GM12878 (cell line): Measurements from ENCODE around the gene STARD13. TPM values are rescaled to one million over a fixed set of nuclear protein-coding genes. Genes with fewer than 3 reads are reported as not detected.

Experiments used
- ATAC-seq: fragments of 200-7000 bp; cut with Tn5 transposase; 3 replicates; pipeline ENCODE4 v1.9.1; 2020; ENCODE audit warnings: mild to moderate bottlenecking, moderate library complexity
- BruUV-seq: library from RNA; stranded (reverse); fragments of 400-500 nt; replicated peaks from 2 replicates; lab custom pipeline; 2021; lab: Mats Ljungman, UMichigan
- CTCF ChIA-PET: fragments of 300-600 bp; sonication (Branson Sonifier 250); formaldehyde crosslinking; extraction: SDS; loops from one replicate; lab custom pipeline; 2021; ENCODE audit warnings: inconsistent platforms; lab: Yijun Ruan, JAX
- POLR2A ChIA-PET: fragments of 350-600 bp; formaldehyde crosslinking; extraction: SDS; loops from one replicate; lab custom pipeline; 2021; ENCODE audit warnings: inconsistent platforms; lab: Charles Lee
- RAD21 ChIA-PET: fragments of 300-600 bp; sonication (Branson Sonifier 250); formaldehyde crosslinking; loops from one replicate; lab custom pipeline; 2023; ENCODE audit warnings: antibody characterized with exemption; ENCODE audit not compliant: unreplicated experiment; lab: Charles Lee
- SMC1A ChIA-PET: fragments of 300-600 bp; sonication (Branson Sonifier 250); formaldehyde crosslinking; loops from one replicate; lab custom pipeline; 2023; ENCODE audit not compliant: unreplicated experiment, uncharacterized antibody; lab: Charles Lee
- DNase-seq: peaks from one replicate; pipeline ENCODE4 v3.0.0-alpha.2; 2011; ENCODE audit warnings: low read depth, low spot score
- FAIRE-seq: peaks from 3 replicates; lab custom pipeline; 2011; peaks lifted over from hg19 to GRCh38; lab: Jason Lieb, UNC
- H2AFZ ChIP-seq: 2 replicates; pipeline ENCODE4 v1.6.0; 2011; ENCODE audit warnings: low read depth, low read length, control low read depth; ENCODE audit not compliant: control insufficient read depth
- H3K27ac ChIP-seq: 2 replicates; pipeline ENCODE4 v1.5.1; 2011; ENCODE audit warnings: control low read depth; ENCODE audit not compliant: control insufficient read depth, insufficient read depth
- H3K27me3 ChIP-seq, 2 experiments: replicated peaks in 1 of 2; 2 replicates each; pipeline versions ENCODE4 v1.6.0 to v1.6.1; 2011; ENCODE audit warnings: low read length in 1 of 2; ENCODE audit not compliant: control insufficient read depth in 2 of 2, insufficient read depth in 2 of 2
- H3K36me3 ChIP-seq, 2 experiments: 2 replicates each; pipeline ENCODE4 v1.5.1; 2011; ENCODE audit warnings: low read length in 1 of 2; ENCODE audit not compliant: control insufficient read depth in 2 of 2, insufficient read depth in 2 of 2
- H3K4me1 ChIP-seq: 2 replicates; pipeline ENCODE4 v1.6.1; 2011; ENCODE audit warnings: mild to moderate bottlenecking, low read length, moderate library complexity, mixed read lengths; ENCODE audit not compliant: control insufficient read depth, insufficient read depth
- H3K4me2 ChIP-seq: 2 replicates; pipeline ENCODE4 v1.6.0; 2011; ENCODE audit warnings: control low read depth; ENCODE audit not compliant: control insufficient read depth, insufficient read depth
- H3K4me3 ChIP-seq: fragments of 200-600 bp; sonication (generic); 2 replicates; pipeline ENCODE4 v1.5.1; 2016
- H3K79me2 ChIP-seq: 2 replicates; pipeline ENCODE4 v1.6.0; 2011; ENCODE audit warnings: low read length; ENCODE audit not compliant: control insufficient read depth, insufficient read depth
- H3K9ac ChIP-seq: 2 replicates; pipeline ENCODE4 v1.8.0; 2011; ENCODE audit warnings: low read length, control low read depth, mixed read lengths; ENCODE audit not compliant: control insufficient read depth, insufficient read depth
- H3K9me3 ChIP-seq: replicated peaks from 3 replicates; pipeline ENCODE4 v1.5.1; 2011; ENCODE audit warnings: mild to moderate bottlenecking, low read length; ENCODE audit not compliant: control insufficient read depth, insufficient read depth
- H4K20me1 ChIP-seq: 2 replicates; pipeline ENCODE4 v1.6.0; 2011; ENCODE audit not compliant: control insufficient read depth, insufficient read depth
- ATF7 ChIP-seq: fragments of 450-650 bp; IDR thresholded peaks from 2 replicates; pipeline ENCODE4 v1.6.1; 2016; ENCODE audit warnings: low read depth, mild to moderate bottlenecking
- FOXM1 ChIP-seq: IDR thresholded peaks from 2 replicates; pipeline ENCODE4 v1.6.1; 2012; ENCODE audit warnings: low read depth, mild to moderate bottlenecking, inconsistent platforms, low read length, moderate library complexity
- MYB ChIP-seq: fragments of 150-350 bp; IDR thresholded peaks from 2 replicates; pipeline ENCODE4 v1.6.1; 2014; ENCODE audit warnings: mild to moderate bottlenecking, low read depth, low read length, borderline replicate concordance
- NRF1 ChIP-seq: conservative IDR thresholded peaks from 2 replicates; pipeline ENCODE4 v1.6.1; 2011; ENCODE audit warnings: mild to moderate bottlenecking, low read depth, low read length, improper control_type of control experiment
- RAD21 ChIP-seq: IDR thresholded peaks from 2 replicates; pipeline ENCODE4 v1.6.1; 2011; ENCODE audit warnings: mild to moderate bottlenecking, low read depth, low read length, moderate library complexity; ENCODE audit not compliant: insufficient read depth
- SRF ChIP-seq, 2 experiments: IDR thresholded peaks; 2 replicates each; pipeline ENCODE4 v1.6.1; 2011; ENCODE audit warnings: low read depth in 2 of 2, low read length in 2 of 2, mild to moderate bottlenecking in 1 of 2, moderate library complexity in 1 of 2
- TARDBP ChIP-seq: IDR thresholded peaks from 2 replicates; pipeline ENCODE4 v1.6.1; 2016; ENCODE audit warnings: borderline replicate concordance
- TCF3 ChIP-seq: IDR thresholded peaks from 2 replicates; pipeline ENCODE4 v1.6.1; 2012; ENCODE audit warnings: low read depth, mild to moderate bottlenecking, low read length, borderline replicate concordance; ENCODE audit not compliant: insufficient read depth
- WRNIP1 ChIP-seq: IDR thresholded peaks from 2 replicates; pipeline ENCODE4 v1.6.1; 2011; ENCODE audit warnings: low read depth, low read length, improper control_type of control experiment, borderline replicate concordance
- ZZZ3 ChIP-seq: IDR thresholded peaks from 2 replicates; pipeline ENCODE4 v1.6.1; 2011; ENCODE audit warnings: low read depth; ENCODE audit not compliant: control insufficient read depth, insufficient read length
- WGBS: methylation state at CpG from one replicate; pipeline ENCODE4 v1.1.6; 2016; ENCODE audit warnings: low lambda C conversion rate; ENCODE audit not compliant: insufficient replicate concordance, insufficient coverage; ENCODE audit errors: missing lambda C conversion rate; 5-methylcytosine and 5-hydroxymethylcytosine counted together
- in situ Hi-C: fragments of 300-500 bp; cut with MboI; formaldehyde crosslinking; loops from 9 replicates; pipeline ENCODE4 v1.14.3; 2018; ENCODE audit warnings: mixed read lengths
- intact Hi-C: fragments of 100-400 bp; cut with micrococcal nuclease; formaldehyde crosslinking; loops from one replicate; pipeline ENCODE4 v1.14.2; 2022; ENCODE audit not compliant: unreplicated experiment
- polyA plus RNA-seq, 11 experiments: library from polyadenylated mRNA; depleted of rRNA in 4 of 11; unstranded in 6 of 11; stranded (reverse) in 5 of 11; fragments of >200 nt; fragmentation: Nextera tagmentation in 4 of 11; fragmentation: Illumina TruSeq in 1 of 11; extraction: Ambion mirVana in 4 of 11; extraction: Trizol in 1 of 11; gene quantifications; 1 replicate in 1 of 11; 2 replicates in 10 of 11; pipeline versions ENCODE4 v1.2.1 to v1.2.3, GENCODE V29; 2011 to 2016; ENCODE audit warnings: inconsistent platforms in 2 of 11, missing spikeins in 2 of 11, low read depth in 1 of 11
- total RNA-seq, 4 experiments: library from RNA; depleted of rRNA in 3 of 4; stranded (reverse); fragments of >200 nt in 3 of 4; fragmentation: Illumina TruSeq in 1 of 4; extraction: Trizol in 1 of 4; gene quantifications; 2 replicates each; pipeline versions ENCODE4 v1.2.1 to v1.2.3, GENCODE V29; 2013 to 2021
- TF ChIP-seq, protein P1 (sequence below): fragments of 450-650 bp; formaldehyde crosslinking; IDR thresholded peaks from 2 replicates; pipeline ENCODE4 v1.4.0; 2022; ENCODE audit warnings: mild to moderate bottlenecking, moderate library complexity
- TF ChIP-seq, protein P2 (sequence below): IDR thresholded peaks from 2 replicates; pipeline ENCODE4 v1.6.1; 2011; ENCODE audit warnings: borderline replicate concordance, low read depth, mild to moderate bottlenecking, moderate library complexity, low read length; ENCODE audit not compliant: insufficient read depth, poor library complexity, severe bottlenecking
- TF ChIP-seq, protein P3 (sequence below): fragments of 450-650 bp; IDR thresholded peaks from 2 replicates; pipeline ENCODE4 v1.6.1; 2014; ENCODE audit warnings: mild to moderate bottlenecking
- TF ChIP-seq, protein P4 (sequence below): fragments of 450-650 bp; IDR thresholded peaks from 2 replicates; pipeline ENCODE4 v1.6.1; 2017; ENCODE audit warnings: low read depth, mild to moderate bottlenecking, moderate library complexity

The STARD13 gene
- total and polyA plus RNA-seq, 10 of the 15 experiments (the other 5 are each of a cell fraction or from before 2014, with no cell fraction given): 4.0 to 41.6 (median 10.1) TPM

DNA sequence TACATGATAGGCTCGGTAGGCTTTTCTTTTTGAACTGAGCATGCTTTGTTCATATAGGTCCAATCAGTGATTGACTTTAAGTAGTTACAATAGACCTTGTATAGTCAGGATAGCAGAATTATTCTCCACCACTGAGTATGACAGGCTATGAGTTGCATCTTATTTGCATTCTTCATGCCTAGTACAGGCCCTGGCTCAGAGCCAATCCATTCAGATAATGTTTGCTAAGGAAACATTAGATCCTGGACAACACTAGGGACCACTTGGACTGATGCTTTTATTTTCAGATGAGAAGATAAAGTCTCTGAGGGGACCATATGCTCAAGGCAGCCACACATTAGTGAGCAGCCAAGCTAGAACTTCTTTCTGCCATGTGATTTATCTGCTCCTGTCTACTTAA, 135.4 kb downstream of the STARD13 start:
- WGBS: 91% methylated on average over 1 of the region's 1 CpG
- Histone ChIP-seq H3K4me3 (no peak overlapping the region), H3K79me2 (peaks cover 7% of the 10 kb centered on the region), H3K27ac (peak overlapping the region; percentile 98), H3K4me2 (peak overlapping the region; percentile 65; the same call in 1 of the 2 replicates), H3K9me3 (peaks cover 16% of the 10 kb centered on the region), H3K36me3 (peaks cover 4 to 7% of the 10 kb centered on the region in 2 experiments; a peak in 3 of 4 replicates), H3K4me1 (peaks cover 49% of the 10 kb centered on the region), H3K9ac (peak overlapping the region; percentile 51; the same call in 1 of the 2 replicates), H2AFZ (peak overlapping the region; percentile 9; the same call in 1 of the 2 replicates), H4K20me1 (no peaks in the 10 kb centered on the region), H3K27me3 (no peaks in the 10 kb centered on the region)
- intact Hi-C loops: no loop called here
- FAIRE-seq (no peak), ATAC-seq (peak; percentile 2), DNase-seq (no peak)
- RAD21 ChIA-PET: interaction anchor here (0.9 to 9.9 kb wide), 12 partner anchors 11 to 388 kb away, joined by 3 to 231 read pairs (median 9); no protein-coding TSS in a partner anchor
- SMC1A ChIA-PET: interaction anchor here (0.9 to 20.2 kb wide), 11 partner anchors 10 to 573 kb away, joined by 3 to 832 read pairs (median 7); no protein-coding TSS in a partner anchor
- POLR2A ChIA-PET: interaction anchor here (0.7 to 12.2 kb wide), 6 partner anchors 10 to 46 kb away, joined by 3 to 343 read pairs (median 9); no protein-coding TSS in a partner anchor
- BruUV-seq: no TSS peak
- CTCF ChIA-PET: interaction anchor here (1.0 to 5.5 kb wide), 8 partner anchors 15 to 133 kb away, joined by 3 to 36 read pairs (median 5); no protein-coding TSS in a partner anchor
- in situ Hi-C loops: no loop called here
- TF ChIP-seq ZZZ3 (no peak), FOXM1 (no peak), MYB (no peak), NRF1 (no peak), RAD21 (no peak), TCF3 (no peak), TARDBP (no peak), WRNIP1 (no peak), ATF7 (no peak), SRF (IDR thresholded peaks at IDR 0.05; ENCODE audit: low read depth in 2 of 2, low read length in 2 of 2) (no peak)
- TF ChIP-seq, protein P1, sequence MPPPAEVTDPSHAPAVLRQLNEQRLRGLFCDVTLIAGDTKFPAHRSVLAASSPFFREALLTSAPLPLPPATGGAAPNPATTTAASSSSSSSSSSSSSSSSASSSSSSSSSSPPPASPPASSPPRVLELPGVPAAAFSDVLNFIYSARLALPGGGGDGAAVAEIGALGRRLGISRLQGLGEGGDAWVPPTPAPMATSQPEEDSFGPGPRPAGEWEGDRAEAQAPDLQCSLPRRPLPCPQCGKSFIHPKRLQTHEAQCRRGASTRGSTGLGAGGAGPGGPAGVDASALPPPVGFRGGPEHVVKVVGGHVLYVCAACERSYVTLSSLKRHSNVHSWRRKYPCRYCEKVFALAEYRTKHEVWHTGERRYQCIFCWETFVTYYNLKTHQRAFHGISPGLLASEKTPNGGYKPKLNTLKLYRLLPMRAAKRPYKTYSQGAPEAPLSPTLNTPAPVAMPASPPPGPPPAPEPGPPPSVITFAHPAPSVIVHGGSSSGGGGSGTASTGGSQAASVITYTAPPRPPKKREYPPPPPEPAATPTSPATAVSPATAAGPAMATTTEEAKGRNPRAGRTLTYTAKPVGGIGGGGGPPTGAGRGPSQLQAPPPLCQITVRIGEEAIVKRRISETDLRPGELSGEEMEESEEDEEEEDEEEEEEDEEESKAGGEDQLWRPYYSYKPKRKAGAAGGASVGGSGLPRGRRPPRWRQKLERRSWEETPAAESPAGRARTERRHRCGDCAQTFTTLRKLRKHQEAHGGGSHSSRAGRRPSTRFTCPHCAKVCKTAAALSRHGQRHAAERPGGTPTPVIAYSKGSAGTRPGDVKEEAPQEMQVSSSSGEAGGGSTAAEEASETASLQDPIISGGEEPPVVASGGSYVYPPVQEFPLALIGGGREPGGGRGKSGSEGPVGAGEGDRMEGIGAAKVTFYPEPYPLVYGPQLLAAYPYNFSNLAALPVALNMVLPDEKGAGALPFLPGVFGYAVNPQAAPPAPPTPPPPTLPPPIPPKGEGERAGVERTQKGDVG: no peak
- TF ChIP-seq, protein P2, sequence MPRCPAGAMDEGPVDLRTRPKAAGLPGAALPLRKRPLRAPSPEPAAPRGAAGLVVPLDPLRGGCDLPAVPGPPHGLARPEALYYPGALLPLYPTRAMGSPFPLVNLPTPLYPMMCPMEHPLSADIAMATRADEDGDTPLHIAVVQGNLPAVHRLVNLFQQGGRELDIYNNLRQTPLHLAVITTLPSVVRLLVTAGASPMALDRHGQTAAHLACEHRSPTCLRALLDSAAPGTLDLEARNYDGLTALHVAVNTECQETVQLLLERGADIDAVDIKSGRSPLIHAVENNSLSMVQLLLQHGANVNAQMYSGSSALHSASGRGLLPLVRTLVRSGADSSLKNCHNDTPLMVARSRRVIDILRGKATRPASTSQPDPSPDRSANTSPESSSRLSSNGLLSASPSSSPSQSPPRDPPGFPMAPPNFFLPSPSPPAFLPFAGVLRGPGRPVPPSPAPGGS: no peak
- TF ChIP-seq, protein P3, sequence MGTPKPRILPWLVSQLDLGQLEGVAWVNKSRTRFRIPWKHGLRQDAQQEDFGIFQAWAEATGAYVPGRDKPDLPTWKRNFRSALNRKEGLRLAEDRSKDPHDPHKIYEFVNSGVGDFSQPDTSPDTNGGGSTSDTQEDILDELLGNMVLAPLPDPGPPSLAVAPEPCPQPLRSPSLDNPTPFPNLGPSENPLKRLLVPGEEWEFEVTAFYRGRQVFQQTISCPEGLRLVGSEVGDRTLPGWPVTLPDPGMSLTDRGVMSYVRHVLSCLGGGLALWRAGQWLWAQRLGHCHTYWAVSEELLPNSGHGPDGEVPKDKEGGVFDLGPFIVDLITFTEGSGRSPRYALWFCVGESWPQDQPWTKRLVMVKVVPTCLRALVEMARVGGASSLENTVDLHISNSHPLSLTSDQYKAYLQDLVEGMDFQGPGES: no peak
- TF ChIP-seq, protein P4, sequence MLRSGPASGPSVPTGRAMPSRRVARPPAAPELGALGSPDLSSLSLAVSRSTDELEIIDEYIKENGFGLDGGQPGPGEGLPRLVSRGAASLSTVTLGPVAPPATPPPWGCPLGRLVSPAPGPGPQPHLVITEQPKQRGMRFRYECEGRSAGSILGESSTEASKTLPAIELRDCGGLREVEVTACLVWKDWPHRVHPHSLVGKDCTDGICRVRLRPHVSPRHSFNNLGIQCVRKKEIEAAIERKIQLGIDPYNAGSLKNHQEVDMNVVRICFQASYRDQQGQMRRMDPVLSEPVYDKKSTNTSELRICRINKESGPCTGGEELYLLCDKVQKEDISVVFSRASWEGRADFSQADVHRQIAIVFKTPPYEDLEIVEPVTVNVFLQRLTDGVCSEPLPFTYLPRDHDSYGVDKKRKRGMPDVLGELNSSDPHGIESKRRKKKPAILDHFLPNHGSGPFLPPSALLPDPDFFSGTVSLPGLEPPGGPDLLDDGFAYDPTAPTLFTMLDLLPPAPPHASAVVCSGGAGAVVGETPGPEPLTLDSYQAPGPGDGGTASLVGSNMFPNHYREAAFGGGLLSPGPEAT: no peak
